Peyer's patch (tissue), 4 donors: Measurements from ENCODE around the gene WDR49.

Experiments
- POLR2A ChIP-seq, 2 donors: fragments of 450-650 bp; IDR thresholded peaks; one replicate each; pipeline ENCODE4 v1.5.1; 2017; ENCODE audit warnings: antibody characterized with exemption in 2 of 2, mild to moderate bottlenecking in 2 of 2, moderate library complexity in 2 of 2
- TF ChIP-seq, protein P1 (sequence below), 6 experiments: fragments of 450-650 bp in 4 of 6; fragments of 200-600 bp in 2 of 6; sonication (generic) in 1 of 6; IDR thresholded peaks; one replicate each; pipeline ENCODE4 v1.5.1; 2017 to 2019; ENCODE audit warnings: antibody characterized with exemption in 6 of 6, mild to moderate bottlenecking in 3 of 6, moderate library complexity in 1 of 6

DNA sequence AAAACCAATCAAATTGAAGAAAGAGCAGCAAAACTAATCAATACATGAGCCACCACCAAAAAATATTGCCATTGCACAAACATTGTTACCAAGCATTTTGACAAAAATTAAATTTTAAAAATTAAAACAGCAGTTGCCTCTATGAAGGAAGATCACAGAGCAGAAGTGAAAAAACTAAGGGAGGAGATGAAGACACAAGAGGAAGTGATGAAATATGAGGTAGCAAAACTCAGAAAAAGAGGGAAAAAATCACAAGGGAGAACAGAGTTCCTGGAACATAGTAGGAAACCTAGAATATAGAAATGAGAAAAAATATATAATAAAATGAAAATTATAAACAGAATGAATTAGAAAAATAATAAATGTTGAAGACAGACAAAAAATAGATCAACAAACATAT is 172.6 kb downstream of the WDR49 start:
- TF ChIP-seq, protein P1, sequence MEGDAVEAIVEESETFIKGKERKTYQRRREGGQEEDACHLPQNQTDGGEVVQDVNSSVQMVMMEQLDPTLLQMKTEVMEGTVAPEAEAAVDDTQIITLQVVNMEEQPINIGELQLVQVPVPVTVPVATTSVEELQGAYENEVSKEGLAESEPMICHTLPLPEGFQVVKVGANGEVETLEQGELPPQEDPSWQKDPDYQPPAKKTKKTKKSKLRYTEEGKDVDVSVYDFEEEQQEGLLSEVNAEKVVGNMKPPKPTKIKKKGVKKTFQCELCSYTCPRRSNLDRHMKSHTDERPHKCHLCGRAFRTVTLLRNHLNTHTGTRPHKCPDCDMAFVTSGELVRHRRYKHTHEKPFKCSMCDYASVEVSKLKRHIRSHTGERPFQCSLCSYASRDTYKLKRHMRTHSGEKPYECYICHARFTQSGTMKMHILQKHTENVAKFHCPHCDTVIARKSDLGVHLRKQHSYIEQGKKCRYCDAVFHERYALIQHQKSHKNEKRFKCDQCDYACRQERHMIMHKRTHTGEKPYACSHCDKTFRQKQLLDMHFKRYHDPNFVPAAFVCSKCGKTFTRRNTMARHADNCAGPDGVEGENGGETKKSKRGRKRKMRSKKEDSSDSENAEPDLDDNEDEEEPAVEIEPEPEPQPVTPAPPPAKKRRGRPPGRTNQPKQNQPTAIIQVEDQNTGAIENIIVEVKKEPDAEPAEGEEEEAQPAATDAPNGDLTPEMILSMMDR (IDR thresholded peaks at IDR 0.05) = no peak
- no peak for TF ChIP-seq POLR2A (IDR thresholded peaks at IDR 0.05)
